Measurements from ENCODE around the gene ZNF415.
"Not testable (repeated sequence)": the region's sequence is repeated elsewhere in the genome, so short reads cannot be mapped to it uniquely, and the experiment has no call there.

The ZNF415 gene

DNA sequence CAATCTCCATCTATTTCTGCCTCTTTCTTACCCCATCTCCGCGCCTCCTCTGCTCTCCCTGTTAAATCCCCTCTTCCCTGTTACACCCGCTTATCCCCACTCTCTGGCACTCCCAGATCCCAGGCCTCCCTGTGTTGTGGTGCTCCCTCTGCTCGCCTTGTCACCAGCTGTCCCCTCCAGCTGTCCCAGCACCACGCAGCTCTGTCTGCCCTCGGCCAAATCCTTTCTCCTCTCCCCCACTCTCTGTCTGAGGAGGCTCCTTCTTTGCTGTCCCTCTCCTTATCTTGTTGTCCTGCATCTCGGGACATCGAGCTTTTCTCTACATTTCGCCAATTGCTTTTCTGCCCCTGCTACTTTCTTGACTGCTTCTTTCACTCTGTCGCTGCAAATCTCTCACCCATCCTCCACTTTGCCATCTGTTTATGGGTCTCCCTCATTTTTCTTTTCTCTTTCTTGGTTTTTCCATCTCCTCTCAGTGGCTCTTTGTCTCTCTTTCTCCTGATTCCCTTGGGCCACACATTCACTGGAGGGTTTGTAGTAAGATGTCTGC, 30.4 kb downstream of the ZNF415 start:
- no peak for DNase-seq

DNA sequence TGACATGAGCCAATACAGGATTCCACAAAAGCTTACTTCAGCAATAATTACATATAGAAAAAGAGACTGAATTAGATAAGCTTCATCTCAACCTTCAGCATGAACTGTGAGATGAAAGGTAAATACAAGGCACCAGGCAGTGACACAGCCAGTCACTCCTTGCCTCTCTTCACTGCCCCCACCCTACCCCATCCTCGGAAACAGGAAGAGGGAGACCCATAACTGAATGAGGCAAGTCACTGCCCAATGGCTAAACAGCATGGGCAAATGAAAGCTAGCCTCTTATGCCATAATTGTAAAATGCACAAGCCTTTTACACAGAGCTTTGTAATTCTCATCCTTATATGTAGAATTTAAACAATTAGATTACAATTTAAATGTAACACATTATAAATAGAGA, 31.2 kb downstream of the ZNF415 start:
- DNase-seq, result no peak

DNA sequence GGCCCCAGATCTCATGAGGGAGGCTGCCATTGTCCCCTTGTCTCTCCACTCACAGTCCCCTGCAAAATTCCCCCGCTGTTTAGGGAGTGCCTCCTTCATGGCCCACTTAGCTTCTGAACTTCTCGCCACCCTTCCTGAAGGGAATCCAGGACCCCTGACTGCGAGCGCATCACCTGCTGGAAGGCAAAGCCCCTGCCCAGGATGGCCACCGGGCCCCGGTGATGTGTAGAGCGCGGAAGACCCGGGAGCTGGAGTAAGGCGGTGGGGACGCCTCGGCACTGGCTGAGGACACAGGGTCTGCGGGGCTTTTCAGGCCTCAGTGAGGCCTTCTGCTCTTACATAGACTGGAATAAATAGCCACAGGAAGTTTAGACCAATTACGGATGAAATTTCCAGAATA, 34.1 kb downstream of the ZNF415 start:
- DNase-seq, result not testable (repeated sequence)

DNA sequence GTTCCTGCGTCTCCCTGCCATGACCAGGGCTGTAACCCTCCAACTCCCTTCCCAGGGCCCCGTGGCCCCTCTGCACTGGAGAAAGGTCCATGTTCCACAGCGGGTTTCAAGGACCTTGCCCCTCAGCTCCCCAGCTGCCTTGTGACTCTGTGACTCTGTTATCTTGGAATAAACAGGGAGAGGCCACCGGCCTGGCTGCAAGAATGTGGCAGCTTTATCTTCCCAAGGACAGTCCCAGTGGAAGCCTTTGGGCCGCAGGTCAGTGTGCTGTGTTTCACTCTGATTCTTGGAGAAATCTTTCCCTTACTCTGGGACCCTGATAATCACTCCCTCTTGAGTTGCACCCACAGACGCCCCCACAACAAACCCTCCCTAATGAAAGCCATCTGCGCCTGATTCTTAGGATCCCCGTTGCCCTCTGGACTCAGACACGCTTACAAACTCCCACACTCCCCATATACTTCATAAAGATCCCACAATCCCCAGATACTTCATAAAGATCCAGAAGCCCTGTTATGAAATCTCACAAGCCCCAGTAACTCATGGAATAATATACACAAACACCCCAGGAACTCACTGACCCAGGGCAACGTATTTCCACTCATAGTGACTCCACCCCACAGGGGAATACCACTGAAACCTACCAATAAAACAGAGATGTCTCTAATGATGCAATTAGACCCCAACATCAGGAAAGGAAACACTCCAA, 35.6 kb downstream of the ZNF415 start:
- not testable (repeated sequence) for DNase-seq

DNA sequence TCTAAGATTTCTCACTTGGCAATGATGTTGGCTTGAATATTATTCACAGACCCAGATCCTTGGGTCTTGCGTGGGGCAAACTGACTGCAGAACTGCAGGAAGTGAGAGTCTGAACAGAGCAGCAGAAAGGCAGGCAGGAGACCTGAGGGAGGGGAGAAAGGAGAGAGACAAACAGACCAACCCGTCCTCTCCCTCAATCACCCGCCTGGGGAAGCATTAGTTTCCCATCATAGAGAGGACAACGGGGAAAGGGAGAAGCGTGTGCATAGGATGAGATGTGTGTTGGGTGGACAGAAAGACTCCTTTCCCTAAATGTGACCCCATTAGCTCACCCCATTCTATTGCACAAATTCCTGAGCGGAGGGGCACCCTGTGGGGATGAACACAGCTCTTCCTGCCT, 36.1 kb downstream of the ZNF415 start:
- DNase-seq, result not testable (repeated sequence)

DNA sequence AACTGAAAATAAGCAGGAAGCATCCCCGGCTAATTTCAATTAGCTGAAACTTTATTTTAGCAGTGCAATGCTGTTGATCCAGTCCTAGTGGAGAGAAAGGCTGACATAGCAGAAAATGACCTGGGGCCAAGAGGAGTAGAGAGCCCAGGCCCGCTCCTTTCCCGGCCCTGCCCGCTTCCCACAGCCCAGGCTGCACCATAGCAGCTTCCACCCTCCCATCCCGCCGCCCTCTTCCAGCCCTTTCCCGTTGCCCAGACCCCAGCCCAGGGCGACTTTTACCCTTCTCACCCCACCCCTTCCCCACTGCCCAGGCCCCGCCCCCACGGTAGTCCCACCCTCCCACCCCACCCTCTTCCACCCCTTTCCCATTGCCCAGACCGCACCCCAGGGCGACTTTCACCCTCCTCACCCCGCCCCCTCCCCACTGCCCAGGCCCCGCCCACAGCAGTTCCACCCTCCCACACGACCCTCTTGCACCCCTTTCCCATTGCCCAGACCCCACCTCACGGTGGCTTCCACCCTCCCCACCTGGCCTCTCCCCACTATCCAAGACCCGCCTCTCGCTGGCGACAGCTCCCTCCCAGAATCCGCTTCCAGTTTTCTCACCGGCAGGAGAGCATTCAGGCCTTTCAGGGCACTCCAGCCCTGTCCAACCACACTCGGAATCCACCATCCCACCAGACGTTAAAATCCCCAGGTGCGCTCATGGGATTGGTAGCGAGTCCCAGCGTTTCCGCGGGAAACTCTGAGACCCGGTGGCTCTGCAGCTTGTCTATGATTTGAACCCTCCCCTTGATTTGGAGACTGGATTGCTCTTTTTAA, 37.7 kb downstream of the ZNF415 start:
- no peak for DNase-seq

DNA sequence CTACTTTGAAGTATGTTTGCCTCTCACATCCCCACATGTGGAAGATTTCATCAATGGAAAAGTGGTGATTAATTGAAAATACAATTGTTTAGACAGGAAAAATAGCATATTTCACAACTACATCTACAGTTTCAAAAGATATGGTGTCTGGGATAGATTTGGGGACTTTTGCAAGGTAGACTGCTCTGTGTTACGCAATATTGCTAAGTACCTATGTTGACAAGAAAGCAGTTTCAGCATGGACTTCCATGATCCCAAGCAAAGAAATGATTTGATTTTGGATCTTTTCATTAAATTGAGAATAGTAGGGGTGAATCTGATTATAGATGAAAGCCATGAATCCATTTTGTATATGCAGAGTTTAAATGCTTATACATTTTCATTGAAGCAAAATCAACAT, 40.0 kb downstream of the ZNF415 start:
- DNase-seq, result no peak

DNA sequence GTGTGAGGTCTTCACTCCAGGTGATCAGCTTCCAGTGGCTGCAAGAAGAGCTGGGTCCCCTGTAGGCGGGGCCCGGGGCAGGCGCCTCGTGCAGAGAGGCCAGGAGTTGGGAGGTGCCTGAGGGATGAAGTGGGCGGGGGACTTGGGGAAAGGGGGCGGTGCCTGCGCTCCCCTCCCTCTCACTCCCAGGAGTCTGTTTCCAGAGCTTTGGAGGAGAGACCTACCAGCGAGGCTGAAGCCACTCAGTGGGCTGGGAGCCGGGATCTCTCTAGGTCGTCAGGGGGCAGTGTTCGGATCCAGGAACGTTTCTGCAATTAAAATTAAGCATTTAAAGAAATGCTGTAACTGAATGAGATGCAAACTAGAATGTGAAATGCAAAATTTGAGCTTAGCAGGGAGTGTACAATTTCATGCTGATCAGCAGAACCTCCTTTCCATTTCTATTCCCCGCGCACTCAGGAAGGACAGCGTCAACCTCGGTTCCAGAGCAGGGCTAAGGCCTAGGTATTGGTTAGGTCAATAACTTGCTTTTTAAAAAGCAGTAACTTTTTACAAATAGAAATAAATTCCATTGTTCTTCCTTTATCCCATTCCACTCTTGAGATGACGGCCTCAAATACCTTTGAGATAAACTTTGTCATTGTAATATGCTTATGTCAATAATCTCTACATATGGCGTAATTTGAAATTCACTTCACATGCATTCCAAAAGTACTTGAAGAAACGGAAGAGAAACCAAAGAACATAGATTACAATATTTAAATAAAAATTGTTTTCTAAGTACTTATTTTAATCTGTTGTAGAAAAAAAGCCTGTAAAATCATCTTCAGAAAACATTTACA, 41.1 kb downstream of the ZNF415 start:
- no peak for DNase-seq

DNA sequence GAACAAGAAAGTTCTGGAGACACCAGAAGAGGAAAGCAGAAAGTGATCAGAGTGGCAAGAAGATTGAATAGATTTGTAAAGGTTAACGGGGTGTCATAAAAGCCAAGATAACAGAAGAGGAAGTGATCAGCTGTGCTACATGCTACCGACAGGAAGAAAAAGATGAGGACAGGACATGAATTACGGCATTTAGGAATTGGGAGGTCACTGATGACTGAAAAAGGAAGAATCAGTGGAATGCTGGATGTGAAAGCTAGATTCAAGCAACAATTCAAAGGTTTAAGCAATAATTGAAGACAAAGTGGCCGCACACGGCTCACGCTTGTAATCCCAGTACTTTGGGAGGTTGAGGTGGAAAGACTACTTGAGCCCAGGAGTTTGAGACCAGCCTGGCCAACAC, 44.6 kb downstream of the ZNF415 start:
- no peak for DNase-seq

DNA sequence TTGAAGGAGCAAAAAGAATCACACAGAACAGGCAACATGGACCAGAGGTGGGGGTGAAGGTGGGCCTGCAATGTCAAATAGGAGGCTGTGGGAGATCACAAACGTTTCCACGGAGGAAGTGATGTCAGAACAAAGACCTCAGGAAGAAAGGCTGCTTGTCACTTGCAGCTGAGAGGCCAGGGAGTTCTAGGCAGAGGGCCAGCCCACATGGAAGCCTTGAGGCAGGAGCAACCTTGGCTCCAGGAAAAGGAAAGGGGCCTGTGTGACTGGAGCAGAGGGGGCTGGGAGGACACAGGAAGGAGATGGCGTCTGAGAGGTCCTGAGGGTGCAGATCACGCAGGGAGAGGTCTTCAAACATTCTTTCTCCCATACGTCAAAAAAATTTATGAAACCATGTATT, 45.8 kb downstream of the ZNF415 start:
- DNase-seq, result no peak

DNA sequence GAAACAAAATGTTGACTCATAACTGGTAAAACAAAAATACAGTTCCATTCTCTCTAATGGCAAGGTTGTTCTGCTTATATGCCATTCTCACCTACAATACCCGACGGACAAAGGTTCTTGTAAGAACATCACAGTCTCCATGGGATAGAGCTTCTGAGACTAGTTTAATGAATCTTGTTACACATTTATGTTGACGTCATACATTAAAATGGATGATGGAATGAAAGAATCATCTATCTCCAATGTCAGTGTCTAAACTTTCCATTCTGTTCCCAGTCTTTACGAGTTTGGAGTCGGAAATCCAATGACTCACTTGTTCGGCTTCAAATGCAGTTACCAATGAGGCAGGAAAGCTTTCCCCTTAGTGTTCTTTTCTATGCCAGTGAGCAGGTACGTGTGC, 47.2 kb downstream of the ZNF415 start:
- DNase-seq, result no peak

DNA sequence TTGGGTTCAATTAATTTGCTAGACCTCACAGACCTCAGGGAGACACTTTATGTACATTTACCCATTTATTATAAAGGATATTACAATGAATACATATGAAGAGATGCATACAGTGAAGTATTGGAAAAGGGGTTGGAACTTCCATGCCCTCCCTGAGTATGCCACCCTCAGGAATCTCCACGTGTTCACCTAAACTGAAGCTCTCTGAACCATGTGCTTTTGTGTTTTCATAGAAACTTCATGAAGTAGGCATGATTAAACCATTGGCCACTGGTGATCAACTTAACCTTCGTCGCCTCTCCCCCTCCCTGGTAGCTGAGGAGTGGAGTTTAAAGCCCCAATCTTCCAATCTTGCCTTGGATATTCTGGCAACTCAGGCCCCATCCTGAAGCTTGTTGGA, 49.8 kb downstream of the ZNF415 start:
- no peak for DNase-seq

DNA sequence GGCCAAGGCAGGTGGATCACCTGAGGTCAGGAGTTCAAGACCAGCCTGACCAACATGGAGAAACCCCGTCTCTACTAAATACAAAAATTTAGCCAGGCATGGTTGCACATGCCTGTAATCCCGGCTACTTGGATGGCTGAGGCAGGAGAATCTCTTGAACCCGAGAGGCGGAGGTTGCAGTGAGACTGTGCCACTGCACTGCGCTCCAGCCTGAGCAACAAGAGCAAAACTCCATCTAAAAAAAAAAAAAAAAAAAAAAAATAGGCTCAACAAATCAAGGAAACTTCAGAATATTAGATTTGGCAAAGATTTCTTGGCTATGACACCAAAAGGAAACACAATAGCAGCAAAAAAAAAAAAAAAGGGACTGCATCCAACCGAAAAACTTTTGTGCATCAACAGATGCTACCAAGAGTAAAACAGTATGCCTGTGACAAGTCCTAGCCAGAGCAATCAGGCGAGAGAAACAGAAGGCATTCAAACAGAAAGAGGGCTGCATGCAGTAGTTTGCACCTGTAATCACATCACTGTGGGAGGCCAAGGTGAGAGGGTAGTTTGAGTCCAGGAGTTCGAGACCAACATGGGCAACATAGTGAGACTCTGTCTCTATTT, 53.3 kb downstream of the ZNF415 start:
- DNase-seq, result no peak

DNA sequence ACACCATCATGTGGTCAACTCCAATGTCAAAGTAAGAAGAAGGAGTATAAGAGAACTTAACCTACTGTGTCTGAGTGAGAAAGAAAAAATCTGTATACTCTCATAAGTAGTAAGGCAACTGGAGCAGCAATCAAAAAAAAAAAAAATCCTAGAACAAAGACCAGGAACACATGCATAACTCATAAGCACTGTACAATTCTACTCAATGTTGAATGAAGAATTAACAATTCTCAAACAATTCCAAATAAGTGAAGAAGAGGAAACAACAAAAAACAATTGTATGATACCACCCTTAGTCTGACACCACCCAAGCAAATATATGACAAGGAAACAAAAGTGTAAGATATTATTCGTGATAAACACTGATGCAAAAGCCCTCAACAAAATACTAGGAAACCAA, 54.0 kb downstream of the ZNF415 start:
- DNase-seq, result no peak

DNA sequence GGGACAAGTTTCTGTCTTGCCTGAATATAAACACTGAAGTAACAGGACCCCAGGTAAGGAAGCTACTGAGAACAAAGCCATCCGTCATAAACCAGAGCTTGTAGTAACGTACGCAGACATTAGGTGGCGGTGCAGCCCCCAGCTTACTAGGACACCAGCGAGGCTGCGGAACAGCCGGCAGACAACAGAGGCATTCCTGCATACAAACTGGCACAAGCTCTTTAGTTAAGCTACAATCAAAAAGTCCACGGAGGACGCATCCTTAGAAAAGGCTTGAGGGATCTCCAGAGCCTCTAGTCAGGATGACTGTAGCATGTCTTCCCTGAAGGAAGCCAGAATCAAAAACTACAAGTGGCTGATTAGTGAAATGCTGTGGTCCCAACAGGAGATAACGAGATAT, 55.7 kb downstream of the ZNF415 start:
- DNase-seq, result peak in 1 of 2 experiments; percentile 42

DNA sequence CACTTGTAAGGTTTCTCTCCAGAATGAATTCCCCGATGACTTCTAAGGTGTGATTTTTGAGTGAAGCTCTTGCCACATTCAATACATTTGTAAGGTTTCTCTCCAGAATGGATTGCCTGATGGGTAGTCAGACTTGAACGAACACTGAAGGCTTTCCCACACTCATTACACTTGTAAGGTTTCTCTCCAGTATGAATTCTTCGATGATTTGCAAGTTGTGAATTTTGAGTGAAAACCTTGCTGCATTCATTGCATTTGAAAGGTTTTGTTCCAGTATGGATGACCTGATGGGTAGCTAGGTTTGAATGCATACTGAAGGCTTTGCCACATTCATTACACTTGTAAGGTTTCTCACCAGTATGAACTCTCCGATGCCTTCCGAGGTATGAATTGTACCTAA, 63.9 kb downstream of the ZNF415 start:
- DNase-seq, result no peak

DNA sequence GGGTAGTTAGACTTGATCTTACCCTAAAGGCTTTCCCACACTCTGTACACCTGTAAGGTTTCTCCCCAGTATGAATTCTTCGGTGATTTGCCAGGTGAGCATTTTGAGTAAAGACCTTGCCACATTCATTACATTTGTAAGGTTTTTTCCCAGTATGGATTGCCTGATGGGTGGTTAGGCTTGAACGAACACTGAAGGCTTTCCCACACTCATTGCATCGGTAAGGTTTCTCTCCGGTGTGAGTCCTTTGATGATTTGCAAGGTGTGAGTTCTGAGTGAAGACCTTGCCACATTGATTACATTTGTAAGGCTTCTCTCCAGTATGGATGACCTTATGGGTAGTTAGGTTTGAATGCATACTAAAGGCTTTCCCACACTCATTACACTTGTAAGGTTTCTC, 64.5 kb downstream of the ZNF415 start:
- DNase-seq, result no peak

DNA sequence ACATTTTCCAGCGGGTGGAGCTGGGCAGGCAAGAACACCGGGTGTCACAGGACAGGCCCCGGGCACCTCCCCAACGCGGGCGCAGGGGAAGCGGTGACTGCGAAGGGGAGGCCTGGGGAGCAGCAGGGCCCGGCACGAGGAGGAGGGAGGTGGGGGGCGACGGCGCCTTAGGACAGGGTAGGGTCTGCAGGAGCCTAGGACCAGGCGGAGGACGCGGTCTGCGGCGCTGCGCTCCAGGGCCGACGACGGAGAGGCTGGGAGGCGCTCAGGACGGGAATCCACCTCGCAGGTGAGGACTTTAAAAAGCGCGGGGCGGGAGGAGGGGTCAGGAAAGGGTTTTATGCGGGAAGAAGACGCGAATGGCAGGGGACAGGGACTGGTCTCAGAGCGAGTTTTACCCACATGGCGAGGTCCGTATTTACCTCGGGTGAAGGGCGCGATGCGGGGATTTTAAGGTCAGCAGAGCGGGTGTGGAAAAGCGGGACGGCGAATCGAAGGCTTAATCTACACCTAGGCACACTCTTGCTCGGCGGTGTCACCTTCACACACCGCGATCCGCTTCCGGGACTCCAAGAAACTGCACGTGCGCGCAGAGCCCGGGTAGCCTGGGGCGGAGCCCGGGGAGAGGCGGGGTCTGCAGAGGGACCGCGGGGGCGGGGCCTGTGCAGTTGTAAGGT, 74.7 kb downstream of the ZNF415 start:
- peak in 1 of 2 experiments; percentile 1 for DNase-seq
